ENCODE results near the gene CHCHD3.

Gene CHCHD3

DNA sequence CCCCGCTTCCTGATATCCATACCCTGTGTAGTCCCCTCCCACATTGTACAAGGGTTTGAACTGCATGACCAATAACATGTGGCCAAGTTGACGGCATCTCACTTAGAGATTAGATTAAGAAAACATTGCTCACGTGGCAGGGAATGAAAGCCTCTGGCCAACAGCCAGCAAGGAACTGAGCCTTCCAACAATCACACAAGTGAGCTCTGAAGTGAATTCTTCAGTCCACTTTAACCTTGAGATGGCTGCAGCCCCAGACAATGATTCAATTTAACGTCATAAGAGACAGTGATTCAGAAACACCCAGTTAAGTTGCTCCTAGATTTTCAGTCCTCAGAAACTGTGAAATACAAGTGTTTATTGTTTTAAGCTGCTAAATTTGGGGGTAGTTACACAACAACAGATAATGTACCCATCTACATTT is 339.7 kb downstream of the CHCHD3 start:
- peak; percentile 63 for DNase-seq (ENCODE audit: low read depth)

DNA sequence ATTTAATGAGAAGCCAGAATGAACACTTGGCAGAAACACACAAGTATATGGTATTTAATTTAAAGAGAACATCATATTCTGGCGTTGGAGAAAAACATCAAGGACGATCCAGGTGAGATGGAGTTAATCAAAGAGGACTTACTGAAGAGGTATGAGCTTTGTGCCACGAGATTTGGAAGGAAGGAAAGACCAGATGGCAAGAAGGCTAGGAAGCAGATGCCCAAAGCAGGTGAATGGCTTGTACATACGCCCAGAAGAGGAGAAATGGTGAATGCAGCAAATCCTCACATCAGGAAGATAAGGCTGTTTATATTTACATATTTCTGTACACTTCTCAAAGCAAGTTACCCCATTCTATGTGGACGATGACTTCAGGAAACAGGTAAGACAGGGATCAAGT is 341.7 kb downstream of the CHCHD3 start:
- DNase-seq (ENCODE audit: low read depth) = no peak

DNA sequence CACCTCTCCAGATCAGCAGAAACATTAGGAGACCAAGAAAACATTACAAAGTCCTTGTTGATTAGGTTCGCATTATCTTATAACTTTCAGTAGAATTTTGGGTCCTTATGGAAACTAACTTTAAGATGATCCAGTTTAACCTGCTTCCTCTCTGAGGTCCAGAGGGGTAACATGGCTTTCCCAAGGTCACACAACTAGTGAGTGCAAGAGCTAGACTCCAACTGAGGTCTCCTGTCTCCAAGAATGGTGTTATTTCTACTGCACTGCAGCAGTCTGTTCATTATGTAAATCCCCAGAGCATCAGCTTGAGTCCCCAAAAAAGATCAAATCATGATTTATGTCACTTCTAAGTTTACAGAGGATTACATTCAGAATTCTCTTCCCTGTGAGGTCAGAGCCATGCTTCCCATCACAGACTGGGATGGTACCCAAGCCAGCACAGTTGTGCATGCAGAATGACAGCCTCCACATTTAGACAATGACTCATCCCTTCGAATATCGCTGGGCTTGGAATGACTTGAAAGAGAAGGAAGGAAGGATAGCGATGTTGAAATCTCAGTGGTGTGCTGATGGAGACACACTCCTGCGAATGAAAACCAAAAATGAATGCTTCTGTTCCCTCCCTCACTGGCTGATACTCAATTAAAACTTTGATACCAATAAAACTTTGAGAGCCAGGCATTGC is 342.5 kb downstream of the CHCHD3 start:
- DNase-seq (ENCODE audit: low read depth) = peak; percentile 89

DNA sequence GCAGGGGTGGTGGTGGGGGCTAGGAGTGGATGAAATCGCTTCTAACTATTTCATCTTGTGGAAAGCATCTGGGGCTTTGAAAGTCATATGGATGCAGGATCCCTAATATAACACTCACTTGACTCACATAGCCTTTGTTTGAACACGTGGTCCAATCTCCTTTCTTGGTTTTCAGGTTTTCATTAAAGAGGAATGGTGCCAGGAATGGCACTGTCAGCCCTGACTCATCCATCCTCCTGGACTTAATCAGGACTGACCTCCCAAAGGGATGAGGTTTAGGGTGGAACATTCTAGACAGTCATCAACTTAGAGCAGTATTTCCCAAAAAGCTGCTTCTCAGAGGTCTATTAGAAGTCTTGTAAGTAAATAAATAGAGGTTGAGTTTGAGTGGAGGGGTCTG is 343.6 kb downstream of the CHCHD3 start:
- peak; percentile 79 for DNase-seq (ENCODE audit: low read depth)

DNA sequence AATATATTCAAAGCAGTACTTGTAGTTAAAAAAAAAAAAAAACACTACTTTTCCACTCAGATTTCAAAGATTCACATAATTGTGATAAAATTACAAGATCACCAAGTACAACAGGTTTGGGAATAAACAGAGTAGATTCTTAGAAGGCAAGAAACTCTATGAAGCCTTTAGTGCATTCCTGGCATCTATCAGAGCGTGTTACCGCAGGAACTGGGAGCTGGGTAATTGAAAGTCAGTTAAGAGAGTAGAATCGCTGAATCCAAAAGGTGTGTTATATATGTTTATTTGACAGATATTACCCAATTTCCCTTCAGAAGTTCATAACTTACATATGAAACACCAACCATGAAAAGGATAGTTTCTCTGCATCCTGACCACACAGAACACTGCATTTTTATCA is 346.4 kb downstream of the CHCHD3 start:
- DNase-seq (ENCODE audit: low read depth) = no peak
